Anterior cingulate cortex (tissue), 58 donors: ENCODE results near the gene TRRAP.

Experiments used
- DNase-seq, 58 donors: peaks; one replicate each; lab custom pipeline; 2025; lab: John Stamatoyannopoulos, UW

Gene TRRAP

GRCh38 chr7:99002148-99002826, 124.0 kb downstream of the TRRAP start:
- DNase-seq = no peak

GRCh38 chr7:99002827-99003212, 124.5 kb downstream of the TRRAP start:
- no peak for DNase-seq

- DNase-seq = no peak
Measured at GRCh38 chr7:99003419-99003818, 125.1 kb downstream of the TRRAP start.

GRCh38 chr7:99004216-99004615, 125.9 kb downstream of the TRRAP start:
- DNase-seq = no peak

GRCh38 chr7:99004781-99005500, 126.6 kb downstream of the TRRAP start:
- no peak for DNase-seq

GRCh38 chr7:99005776-99006175, 127.4 kb downstream of the TRRAP start:
- no peak for DNase-seq

- DNase-seq = no peak
Measured at GRCh38 chr7:99006739-99007424, 128.6 kb downstream of the TRRAP start.

GRCh38 chr7:99008181-99008631, 129.9 kb downstream of the TRRAP start:
- DNase-seq = no peak

GRCh38 chr7:99008921-99009530, 130.7 kb downstream of the TRRAP start:
- DNase-seq = no peak

GRCh38 chr7:99010281-99010680, 131.9 kb downstream of the TRRAP start:
- DNase-seq = no peak

GRCh38 chr7:99011341-99011705, 133.0 kb downstream of the TRRAP start:
- DNase-seq = no peak

- no peak for DNase-seq
Measured at GRCh38 chr7:99011706-99012404, 133.5 kb downstream of the TRRAP start.

- no peak for DNase-seq
Measured at GRCh38 chr7:99012722-99013121, 134.4 kb downstream of the TRRAP start.

GRCh38 chr7:99013266-99014112, 135.2 kb downstream of the TRRAP start:
- no peak for DNase-seq

- no peak for DNase-seq
Measured at GRCh38 chr7:99014113-99014985, 136.0 kb downstream of the TRRAP start.

GRCh38 chr7:99016196-99016595, 137.9 kb downstream of the TRRAP start:
- no peak for DNase-seq

GRCh38 chr7:99019523-99020412, 141.4 kb downstream of the TRRAP start:
- DNase-seq = no peak

GRCh38 chr7:99020413-99020715, 142.0 kb downstream of the TRRAP start:
- DNase-seq = no peak
